Activated T-cell treated with anti-CD3 and anti-CD28 coated beads for 24 hours (primary cell): ENCODE measurements around the gene BCL11B.

ENCODE experiments used
- DNase-seq: peaks from one replicate; pipeline ENCODE4 v3.0.0-alpha.2; 2020; ENCODE audit warnings: low read depth

The BCL11B gene

GRCh38 chr14:99286761-99287160, 14.8 kb upstream of the BCL11B start:
- DNase-seq: no peak

- DNase-seq: no peak
Measured at GRCh38 chr14:99284254-99285004, 12.4 kb upstream of the BCL11B start.

DNA sequence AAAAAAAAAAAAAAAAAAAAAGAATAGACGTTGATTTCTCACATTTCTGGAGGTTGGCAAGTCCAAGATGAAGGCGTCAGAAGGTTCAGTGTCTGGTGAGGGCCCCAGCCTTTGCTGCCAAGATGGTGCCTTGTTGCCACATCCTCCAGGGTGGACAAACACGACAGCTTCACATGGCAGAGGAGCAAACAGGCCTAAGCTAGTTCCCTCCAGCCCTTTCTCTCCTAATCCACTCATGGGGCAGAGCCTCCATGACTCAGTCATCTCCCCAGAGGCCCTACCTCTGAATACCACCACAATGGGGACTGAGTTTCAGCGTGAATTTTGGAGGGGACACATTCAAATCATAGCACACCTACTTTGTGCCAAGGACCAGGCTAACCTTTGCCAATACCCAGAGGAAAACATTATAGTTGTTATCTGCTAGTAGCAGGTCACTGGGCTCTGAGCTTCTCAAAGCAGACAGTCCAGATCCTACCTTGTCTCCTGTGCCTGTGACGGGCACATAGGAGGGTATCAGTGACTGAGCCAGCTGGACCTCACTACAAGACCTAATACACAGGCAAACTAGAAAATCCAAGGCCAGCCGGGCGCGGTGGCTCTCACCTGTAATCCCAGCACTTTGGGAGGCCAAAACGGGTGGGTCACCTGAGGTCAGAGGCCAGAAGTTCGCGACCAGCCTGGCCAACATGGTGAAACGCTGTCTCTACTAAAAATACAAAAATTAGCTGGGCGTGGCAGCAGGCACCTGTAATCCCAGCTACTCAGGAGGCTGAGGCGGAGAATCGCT, 10.5 kb upstream of the BCL11B start:
- DNase-seq: no peak

GRCh38 chr14:99281396-99281795, 9.4 kb upstream of the BCL11B start:
- DNase-seq: no peak

DNA sequence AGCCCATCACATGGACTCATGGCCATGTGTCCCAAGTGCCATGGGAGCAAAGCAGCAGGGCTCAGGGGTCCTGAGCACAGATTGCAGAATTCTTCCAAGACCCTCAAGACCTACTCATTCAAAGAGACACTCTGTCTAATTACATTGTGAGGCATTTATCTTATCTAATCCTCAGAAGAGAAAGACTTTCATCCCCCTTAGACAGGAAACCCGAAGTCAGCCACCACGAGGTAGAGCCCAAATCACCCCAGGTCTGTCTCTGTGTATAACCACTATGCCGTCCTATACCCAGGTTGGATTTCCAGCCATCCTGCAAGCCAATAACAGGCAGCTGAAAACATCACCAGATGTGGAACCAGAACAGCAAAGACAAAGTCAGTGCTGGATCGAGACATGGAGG, 8.9 kb upstream of the BCL11B start:
- no peak for DNase-seq

DNA sequence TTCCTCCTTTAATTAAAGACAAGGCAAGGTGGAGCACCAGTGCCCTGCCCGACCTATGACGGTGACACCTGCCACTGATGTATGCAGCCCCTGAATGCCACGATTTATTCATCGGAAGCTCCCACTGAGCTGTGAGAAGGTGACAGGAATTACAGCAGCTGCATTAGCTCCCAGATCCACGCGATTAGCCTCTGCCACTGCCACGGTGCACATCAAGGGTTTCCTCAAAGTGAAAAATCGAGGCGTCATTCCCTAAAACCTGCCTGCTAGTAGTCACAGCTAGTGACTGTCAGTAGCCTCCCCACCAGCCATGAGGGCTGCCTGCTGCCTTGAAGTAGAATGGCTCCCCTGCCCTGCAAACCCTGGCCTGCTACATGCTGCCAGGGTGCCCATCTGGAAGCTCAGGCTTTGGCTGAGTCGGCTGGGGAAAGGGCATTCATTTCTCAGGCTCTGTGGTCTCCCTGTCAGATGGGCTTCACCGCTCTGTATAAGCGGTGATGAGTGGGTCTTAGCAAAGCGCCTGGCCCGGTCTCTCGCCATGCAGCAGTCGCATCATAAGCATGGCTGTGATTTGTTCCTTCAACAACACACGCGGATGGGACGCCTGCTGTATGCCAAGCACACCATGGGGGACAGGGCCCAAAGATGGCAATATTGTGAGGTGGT, 8.2 kb upstream of the BCL11B start:
- DNase-seq: no peak

DNA sequence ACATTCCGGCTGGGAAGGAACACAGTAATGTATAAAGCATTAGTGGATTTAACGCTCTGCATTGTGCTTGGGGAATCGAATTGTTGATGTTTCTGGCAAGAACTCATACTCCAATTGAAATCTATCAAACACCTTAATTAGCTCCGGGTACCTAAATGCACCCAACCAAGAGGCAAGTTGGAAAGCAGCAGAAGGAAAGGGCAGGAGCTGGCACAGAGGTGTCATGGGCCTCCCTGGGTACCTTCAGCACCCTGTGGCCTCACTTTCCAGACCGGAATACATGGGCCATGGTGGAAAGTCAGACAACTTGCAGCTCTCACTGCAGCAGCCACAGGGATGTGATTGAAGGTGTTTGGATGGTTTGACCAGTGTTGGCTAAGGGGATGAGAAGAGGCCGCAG, 6.8 kb upstream of the BCL11B start:
- DNase-seq: no peak

- no peak for DNase-seq
Measured at GRCh38 chr14:99277530-99277929, 5.5 kb upstream of the BCL11B start.

DNA sequence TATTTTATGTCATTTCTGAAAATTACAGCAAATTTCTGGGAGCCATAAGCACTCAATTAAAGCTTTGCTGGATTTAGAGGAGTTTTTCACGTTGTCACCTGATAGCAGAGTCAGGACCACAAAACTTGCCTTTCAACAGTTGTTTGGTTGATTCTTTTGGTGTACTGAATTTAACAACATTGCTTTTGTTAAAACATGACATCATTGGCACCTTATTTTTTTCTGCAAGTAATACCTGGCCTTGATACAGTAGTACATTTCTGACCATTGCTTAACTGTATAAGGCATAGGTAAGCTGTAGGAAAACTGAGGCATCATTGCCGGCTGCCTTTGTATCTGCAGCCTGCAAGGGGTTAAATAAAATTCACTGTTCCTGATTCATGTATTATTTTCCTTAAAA, 4.5 kb upstream of the BCL11B start:
- DNase-seq: no peak

GRCh38 chr14:99275222-99275584, 3.2 kb upstream of the BCL11B start:
- no peak for DNase-seq

DNA sequence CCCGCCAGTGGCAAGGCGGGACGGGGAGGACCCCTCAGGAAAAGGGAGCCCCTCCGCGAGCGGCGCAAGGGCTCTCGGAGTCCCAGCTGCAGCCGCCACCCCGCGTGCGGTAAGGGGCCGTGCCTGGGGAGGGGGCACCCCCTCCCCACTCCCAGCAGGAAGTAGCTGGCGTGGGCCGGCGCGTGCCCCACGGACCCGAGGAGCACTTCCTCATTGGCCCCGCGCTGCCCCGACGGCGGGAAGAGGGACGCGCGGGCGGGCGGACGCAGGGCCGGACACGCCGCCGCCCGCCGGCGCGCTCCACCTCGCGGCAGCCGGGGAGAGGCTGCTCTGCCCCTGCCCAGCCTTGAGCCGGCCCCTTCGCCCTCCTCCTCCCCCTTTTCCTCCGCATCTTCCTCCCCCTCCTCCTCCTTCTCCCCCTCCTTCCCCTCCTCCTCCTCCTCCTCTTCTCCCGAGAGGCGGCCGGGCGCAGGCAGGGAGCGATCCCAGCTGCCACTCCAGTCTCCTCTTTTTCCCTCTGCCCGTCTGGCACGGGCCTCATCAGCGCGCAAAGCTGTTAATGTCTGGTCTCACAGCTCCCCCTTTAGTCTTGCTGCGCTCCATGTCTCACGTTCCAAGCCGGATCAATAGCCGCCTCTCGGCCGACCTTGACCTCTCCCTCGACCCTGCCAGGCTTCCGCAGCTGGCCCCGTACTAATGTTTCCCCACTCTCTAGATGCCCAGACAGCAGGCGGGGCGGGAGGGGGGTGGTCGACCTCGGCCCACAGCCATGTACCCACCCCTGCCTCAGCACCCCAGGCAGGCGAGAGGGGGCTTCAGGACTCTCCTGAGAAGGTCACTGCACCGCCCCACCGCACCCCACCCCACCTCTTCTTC, 2.6 kb upstream of the BCL11B start:
- DNase-seq: no peak

GRCh38 chr14:99273766-99274345, 1.9 kb upstream of the BCL11B start:
- no peak for DNase-seq

- DNase-seq: no peak
Measured at GRCh38 chr14:99272899-99273765, 1.1 kb upstream of the BCL11B start.

- no peak for DNase-seq
Measured at GRCh38 chr14:99272632-99272898, 568 bp upstream of the BCL11B start.

- no peak for DNase-seq
Measured at GRCh38 chr14:99271221-99271941, 616 bp downstream of the BCL11B start.

GRCh38 chr14:99270458-99271220, 1.4 kb downstream of the BCL11B start:
- no peak for DNase-seq

- no peak for DNase-seq
Measured at GRCh38 chr14:99268810-99269707, 2.9 kb downstream of the BCL11B start.
